OCI-LY7 (cell line): ENCODE measurements around the gene NPIPB8.
"Not testable (repeated sequence)": the region's sequence is repeated elsewhere in the genome, so short reads cannot be mapped to it uniquely, and the experiment has no call there.

ENCODE experiments used
- CTCF ChIP-seq: fragments of 200-600 bp; sonication (generic); conservative IDR thresholded peaks from 2 replicates; pipeline ENCODE4 v1.5.1; 2014; ENCODE audit warnings: mild to moderate bottlenecking, antibody characterized with exemption, low read length, moderate library complexity, mixed read lengths
- EZH2phosphoT487 ChIP-seq: fragments of 200-600 bp; sonication (generic); IDR thresholded peaks from 2 replicates; pipeline ENCODE4 v1.6.1; 2018; ENCODE audit warnings: low read depth, borderline replicate concordance, mild to moderate bottlenecking, mixed run types, antibody characterized with exemption, low read length, moderate library complexity, mixed read lengths

GRCh38 chr16:28613912-28614311 is 24.0 kb upstream of the NPIPB8 start:
- not testable (repeated sequence) for TF ChIP-seq CTCF, EZH2phosphoT487
